Prostate gland (tissue), 2 donors: ENCODE results near the gene DUSP15. TPM values are rescaled to one million over a fixed set of nuclear protein-coding genes. Genes with fewer than 3 reads are reported as not detected.

Experiments
- DNase-seq: peaks from one replicate; pipeline ENCODE4 v3.0.0-alpha.2; 2019; ENCODE audit warnings: low spot score
- H3K27ac ChIP-seq, 2 donors: fragments of 200-600 bp; sonication (generic); 2 replicates each; pipeline ENCODE4 v1.5.1; 2017 to 2019
- H3K27me3 ChIP-seq: fragments of 200-600 bp; sonication (generic); replicated peaks from 2 replicates; pipeline ENCODE4 v1.5.1; 2019; ENCODE audit not compliant: insufficient read depth
- H3K36me3 ChIP-seq, 2 donors: fragments of 200-600 bp; sonication (generic); 1 replicate in 1 of 2; 2 replicates in 1 of 2; pipeline versions ENCODE4 v1.5.1 to v1.8.1; 2017 to 2019
- H3K4me1 ChIP-seq: fragments of 200-600 bp; sonication (generic); replicated peaks from 2 replicates; pipeline ENCODE4 v1.5.1; 2019
- H3K4me3 ChIP-seq, 2 donors: fragments of 200-600 bp; sonication (generic); 2 replicates each; pipeline ENCODE4 v1.5.1; 2017 to 2019
- H3K9me3 ChIP-seq: fragments of 200-600 bp; sonication (generic); 2 replicates; pipeline ENCODE4 v1.5.1; 2017
- CTCF ChIP-seq, 4 experiments: fragments of 200-600 bp in 2 of 4; fragments of 450-650 bp in 2 of 4; sonication (generic) in 2 of 4; IDR thresholded peaks; 1 replicate in 3 of 4; 2 replicates in 1 of 4; pipeline ENCODE4 v1.5.1; 2016 to 2019; ENCODE audit warnings: antibody characterized with exemption in 4 of 4, mild to moderate bottlenecking in 2 of 4, moderate library complexity in 2 of 4
- POLR2A ChIP-seq: fragments of 450-650 bp; IDR thresholded peaks from one replicate; pipeline ENCODE4 v1.6.1; 2016; ENCODE audit warnings: antibody characterized with exemption, mild to moderate bottlenecking
- POLR2AphosphoS5 ChIP-seq: sonication (generic); formaldehyde crosslinking; IDR thresholded peaks from one replicate; pipeline ENCODE4 v1.6.1; 2017; ENCODE audit warnings: antibody characterized with exemption
- WGBS: methylation state at CpG from one replicate; pipeline ENCODE4 v1.1.5; 2018; 5-methylcytosine and 5-hydroxymethylcytosine counted together
- intact Hi-C: fragments of 100-400 bp; cut with DNase I; formaldehyde crosslinking; loops from one replicate; pipeline ENCODE4 v1.14.2; 2022
- total RNA-seq, 2 donors: library from RNA; depleted of rRNA; stranded (reverse); fragments of >200 nt; gene quantifications; one replicate each; pipeline ENCODE4 v1.1.0, GENCODE V29; 2016

The DUSP15 gene
- total RNA-seq, 2 donors from 2014 or later, result 1.7 to 57.9 TPM

- WGBS, result 96% methylated on average over 17 of the region's 17 CpGs
- Histone ChIP-seq H3K4me1 (no peaks in the 10 kb centered on the region), H3K27ac (no peak overlapping the region), H3K36me3 (no peaks in the 10 kb centered on the region), H3K4me3 (no peak overlapping the region), H3K9me3 (no peaks in the 10 kb centered on the region), H3K27me3 (no peaks in the 10 kb centered on the region)
- DNase-seq, result no peak
- TF ChIP-seq CTCF (IDR thresholded peaks at IDR 0.05) (no peak), POLR2AphosphoS5 (no peak), POLR2A (no peak)
- intact Hi-C loops, result no loop called here
Measured at GRCh38 chr20:31909253-31910070, 39.1 kb upstream of the DUSP15 start.

GRCh38 chr20:31908424-31908823, 38.1 kb upstream of the DUSP15 start:
- H3K4me3 ChIP-seq, result no peak overlapping the region
- H3K9me3 ChIP-seq, result no peaks in the 10 kb centered on the region
- DNase-seq, result no peak
- 90% methylated on average over 11 of the region's 11 CpGs for WGBS
- intact Hi-C loops, result no loop called here
- H3K36me3 ChIP-seq, result no peaks in the 10 kb centered on the region
- no peaks in the 10 kb centered on the region for H3K27me3 ChIP-seq
- no peak overlapping the region for H3K27ac ChIP-seq
- TF ChIP-seq POLR2A (no peak), POLR2AphosphoS5 (no peak), CTCF (IDR thresholded peaks at IDR 0.05) (no peak)
- no peaks in the 10 kb centered on the region for H3K4me1 ChIP-seq

- intact Hi-C loops, result no loop called here
- H3K9me3 ChIP-seq, result no peaks in the 10 kb centered on the region
- H3K4me1 ChIP-seq, result no peaks in the 10 kb centered on the region
- H3K27ac ChIP-seq, result no peak overlapping the region
- no peak overlapping the region for H3K4me3 ChIP-seq
- no peak for DNase-seq
- no peaks in the 10 kb centered on the region for H3K36me3 ChIP-seq
- TF ChIP-seq POLR2A, result no peak
- TF ChIP-seq CTCF (IDR thresholded peaks at IDR 0.05), result no peak
- no peak for TF ChIP-seq POLR2AphosphoS5
- 91% methylated on average over 5 of the region's 5 CpGs for WGBS
- H3K27me3 ChIP-seq, result no peaks in the 10 kb centered on the region
Measured at GRCh38 chr20:31908016-31908415, 37.7 kb upstream of the DUSP15 start.

GRCh38 chr20:31907046-31907445, 36.7 kb upstream of the DUSP15 start:
- Histone ChIP-seq H3K4me3 (no peak overlapping the region), H3K27me3 (no peaks in the 10 kb centered on the region), H3K36me3 (no peaks in the 10 kb centered on the region), H3K4me1 (no peaks in the 10 kb centered on the region), H3K27ac (no peak overlapping the region), H3K9me3 (no peaks in the 10 kb centered on the region)
- WGBS, result 97% methylated on average over 5 of the region's 5 CpGs
- no peak for TF ChIP-seq POLR2A
- no peak for TF ChIP-seq POLR2AphosphoS5
- no peak for TF ChIP-seq CTCF (IDR thresholded peaks at IDR 0.05)
- DNase-seq, result no peak
- intact Hi-C loops, result no loop called here

GRCh38 chr20:31906001-31906400, 35.7 kb upstream of the DUSP15 start:
- DNase-seq, result no peak
- intact Hi-C loops, result no loop called here

More at GRCh38 chr20:31906001-31906400, 35.7 kb upstream of the DUSP15 start:
- Histone ChIP-seq H3K27me3 (no peaks in the 10 kb centered on the region), H3K27ac (no peak overlapping the region), H3K4me3 (no peak overlapping the region), H3K36me3 (no peaks in the 10 kb centered on the region), H3K4me1 (no peaks in the 10 kb centered on the region), H3K9me3 (no peaks in the 10 kb centered on the region)
- TF ChIP-seq POLR2A, result no peak
- no peak for TF ChIP-seq POLR2AphosphoS5
- no peak for TF ChIP-seq CTCF (IDR thresholded peaks at IDR 0.05)
- WGBS, result 77% methylated on average over 5 of the region's 5 CpGs
